Right renal cortex interstitium (tissue), 3 donors: ENCODE data around the gene ENSA. TPM values are rescaled to one million over a fixed set of nuclear protein-coding genes. Genes with fewer than 3 reads are reported as not detected.
"Not testable (repeated sequence)": the region's sequence is repeated elsewhere in the genome, so short reads cannot be mapped to it uniquely, and the experiment has no call there.

Experiments used
- DNase-seq, 3 donors: peaks; one replicate each; pipeline ENCODE4 v3.0.0-alpha.2; 2013; ENCODE audit warnings: low read depth in 3 of 3, low spot score in 2 of 3
- polyA plus RNA-seq, 3 donors: library from polyadenylated mRNA; unstranded; fragments of 120-200 nt; gene quantifications; one replicate each; pipeline ENCODE4 v1.2.1, GENCODE V29; 2013; ENCODE audit not compliant: insufficient read length in 3 of 3

Gene ENSA
- 100 to 1,000 TPM; 231 to 234 (median 231) TPM for polyA plus RNA-seq

DNA sequence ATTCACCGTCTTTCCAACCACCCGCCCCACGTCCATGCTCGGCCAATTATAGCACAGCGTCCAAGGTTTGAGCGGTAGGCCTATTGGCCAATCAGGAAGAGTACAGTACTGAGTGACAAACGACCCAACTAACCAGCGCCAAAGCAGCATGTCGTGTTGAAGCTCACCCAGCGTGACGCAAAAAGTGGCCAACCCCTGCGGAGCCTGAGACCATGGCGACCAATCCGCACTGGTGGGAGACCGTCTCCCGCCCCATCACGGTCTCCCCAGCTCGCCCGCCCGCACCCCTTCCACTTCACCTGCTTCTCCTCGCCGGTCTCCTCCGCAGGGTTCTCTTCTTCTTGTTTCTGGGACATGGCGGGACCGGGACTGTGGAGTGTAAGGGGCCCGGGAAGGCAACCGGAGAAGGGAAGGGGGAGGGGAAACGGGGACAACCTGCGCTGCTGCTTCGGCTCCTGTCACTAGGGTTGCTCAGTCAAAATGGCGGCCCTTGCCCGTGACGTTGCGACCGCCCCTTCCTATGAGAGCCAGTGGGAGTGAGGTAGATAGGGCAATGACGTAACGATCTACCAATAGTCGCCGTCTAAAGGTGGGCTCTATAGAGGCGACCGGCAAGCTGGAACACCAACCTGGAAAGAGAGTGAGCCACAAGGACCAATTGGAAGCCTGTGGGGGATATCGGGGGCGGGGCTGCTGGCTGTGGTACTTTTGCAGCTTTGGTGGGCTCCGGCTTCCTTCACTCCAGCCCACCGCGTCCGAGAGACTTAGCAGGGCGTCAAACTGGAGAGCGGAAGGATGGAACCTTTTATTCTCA is at the start of gene ENSA:
TSS of gene ENSA (minus strand) at position 498 of the 814 bp plus-strand sequence. CDS start at position 356, 142 bp downstream.
- DNase-seq = peak; percentile 96 to 99 (median 97)

DNA sequence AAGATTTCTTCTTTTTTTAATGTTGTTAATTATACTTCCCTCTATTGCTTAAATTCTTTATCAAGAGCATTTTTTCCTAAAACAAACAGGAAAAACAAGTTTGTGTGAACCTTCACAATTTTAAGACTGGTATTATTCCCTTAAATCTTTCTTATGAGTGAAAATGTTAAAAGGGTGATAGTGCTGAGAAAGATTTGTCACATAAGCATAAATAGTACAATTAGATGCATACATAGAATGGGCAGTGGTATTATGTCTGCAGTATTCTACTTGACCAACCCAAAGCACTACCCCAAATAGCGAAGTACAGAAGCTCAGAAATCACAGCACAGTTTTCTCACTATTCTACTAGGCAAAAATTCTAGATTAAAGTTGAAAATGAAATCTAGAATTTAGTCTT is 49.6 kb upstream of the ENSA start:
- DNase-seq = no peak

DNA sequence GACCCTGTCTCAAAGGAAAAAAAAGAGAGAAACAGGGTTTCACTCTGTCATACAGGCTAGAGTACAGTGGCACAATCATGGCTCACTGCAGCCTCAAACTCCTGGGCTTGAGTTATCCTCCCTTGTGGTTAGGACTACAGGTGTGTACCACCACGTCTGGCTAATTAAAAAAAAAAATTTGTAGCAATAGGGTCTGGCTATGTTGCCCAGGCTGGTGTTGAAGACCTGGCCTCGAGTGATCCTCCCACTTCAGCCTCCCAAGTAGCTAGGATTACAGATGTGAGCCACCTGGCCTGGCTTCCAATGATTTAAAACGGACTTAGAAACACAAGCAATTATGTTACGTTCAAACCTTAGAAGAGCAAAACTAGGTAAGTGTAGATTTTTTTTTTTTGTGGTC is 45.5 kb upstream of the ENSA start:
- no peak for DNase-seq

DNA sequence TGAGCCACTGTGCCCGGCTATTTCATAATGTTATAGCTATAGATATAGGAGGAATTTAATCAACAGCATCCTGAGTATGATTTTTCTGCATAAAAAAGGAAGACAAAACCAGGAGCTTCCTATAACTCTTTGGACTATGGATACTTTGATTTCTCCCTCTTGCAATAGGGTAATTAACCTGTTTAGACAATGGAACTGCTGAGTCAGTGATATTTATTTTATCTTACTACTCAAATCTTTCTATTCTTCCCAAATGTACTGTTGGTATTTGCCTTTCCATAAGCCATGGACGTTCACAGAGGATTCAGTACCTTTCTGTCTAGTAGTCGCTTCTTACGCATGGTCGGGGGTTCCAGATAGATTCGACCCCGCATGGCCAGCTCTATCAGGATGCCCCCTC is 33.9 kb upstream of the ENSA start:
- no peak for DNase-seq

- DNase-seq = no peak
Measured at GRCh38 chr1:150662811-150663210, 33.4 kb upstream of the ENSA start.

DNA sequence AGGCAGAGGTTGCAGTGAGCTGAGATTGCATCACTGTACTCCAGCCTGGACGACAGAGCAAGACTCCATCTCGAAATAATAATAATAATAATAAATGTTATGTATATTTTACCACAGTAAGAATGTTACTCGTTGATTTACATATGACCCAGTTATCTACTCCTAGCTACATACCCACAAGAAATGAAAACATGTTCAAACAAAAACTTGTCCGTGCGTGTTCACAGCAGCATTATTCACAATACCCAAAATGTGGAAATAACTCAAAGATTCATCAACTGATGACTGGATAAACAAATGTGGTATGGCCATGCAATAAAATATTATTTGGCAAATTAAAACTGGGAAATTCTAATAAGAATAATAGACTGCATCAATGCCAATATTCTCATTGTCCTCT is 31.7 kb upstream of the ENSA start:
- DNase-seq = no peak

- no peak for DNase-seq
Measured at GRCh38 chr1:150660584-150660983, 31.2 kb upstream of the ENSA start.

DNA sequence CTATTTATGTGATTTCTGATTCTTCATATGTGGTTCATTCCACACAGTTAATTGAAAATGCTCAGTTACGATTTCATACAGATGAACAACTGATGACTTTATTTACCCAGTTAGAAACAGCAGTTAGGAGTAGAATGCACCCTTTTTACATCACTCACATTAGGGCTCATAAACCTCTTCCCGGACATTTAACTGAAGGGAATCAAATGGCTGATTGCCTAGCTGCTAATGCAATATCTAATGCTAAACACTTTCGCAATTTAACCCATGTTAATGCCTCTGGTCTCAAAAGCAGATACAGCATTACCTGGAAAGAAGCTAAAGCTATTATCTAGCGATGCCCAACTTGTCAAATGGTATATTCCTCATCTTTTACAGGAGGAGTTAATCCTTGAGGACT is 27.7 kb upstream of the ENSA start:
- not testable (repeated sequence) for DNase-seq

DNA sequence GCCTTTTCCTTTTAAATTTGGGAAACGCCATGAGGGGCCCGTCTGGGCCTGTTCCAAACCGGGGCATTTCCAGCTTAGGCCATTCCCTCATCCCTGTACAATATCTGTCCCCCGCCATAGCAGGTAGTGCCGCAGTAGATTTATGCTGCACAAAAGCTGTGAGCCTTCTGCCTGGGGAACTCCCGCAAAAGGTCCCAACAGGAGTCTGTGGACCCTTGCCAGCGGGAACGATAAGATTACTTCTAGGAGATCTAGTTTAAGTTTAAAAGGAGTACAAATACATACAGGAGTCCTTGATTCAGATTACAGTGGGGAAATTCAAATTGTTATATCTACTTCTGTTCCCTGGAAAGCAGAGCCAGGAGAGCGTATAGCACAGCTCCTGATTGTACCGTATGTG is 25.2 kb upstream of the ENSA start:
- not testable (repeated sequence) for DNase-seq

GRCh38 chr1:150650193-150650592 is 20.8 kb upstream of the ENSA start:
- no peak for DNase-seq

DNA sequence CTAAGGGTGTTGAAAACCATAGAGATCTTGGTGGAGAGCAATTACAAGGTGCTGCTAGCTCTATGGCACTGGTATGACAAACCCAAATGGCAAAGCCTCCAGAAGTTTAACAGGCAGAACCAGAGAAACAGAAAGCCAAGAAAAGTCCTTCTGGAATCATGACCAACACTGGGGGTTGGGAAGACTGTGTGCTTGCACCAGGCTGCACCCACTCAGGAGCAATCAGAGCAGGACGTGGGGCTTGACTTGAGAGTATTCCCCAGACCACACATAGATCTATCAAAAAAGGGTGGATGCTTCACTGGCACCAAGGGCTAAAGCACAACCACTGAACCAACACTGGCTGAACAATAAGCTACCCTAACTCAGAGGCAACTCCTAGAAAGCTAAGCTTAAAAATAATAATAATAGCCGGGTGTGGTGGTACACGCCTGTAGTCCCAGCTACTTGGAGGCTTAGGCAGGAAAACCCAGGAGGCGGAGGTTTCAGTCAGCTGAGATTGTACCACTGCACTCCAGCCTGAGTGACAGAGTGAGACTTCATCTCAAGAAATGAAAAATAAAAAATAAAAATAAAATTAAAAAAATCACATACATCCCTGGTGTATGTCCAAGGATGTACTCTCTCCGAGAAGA is 20.1 kb upstream of the ENSA start:
- no peak for DNase-seq

DNA sequence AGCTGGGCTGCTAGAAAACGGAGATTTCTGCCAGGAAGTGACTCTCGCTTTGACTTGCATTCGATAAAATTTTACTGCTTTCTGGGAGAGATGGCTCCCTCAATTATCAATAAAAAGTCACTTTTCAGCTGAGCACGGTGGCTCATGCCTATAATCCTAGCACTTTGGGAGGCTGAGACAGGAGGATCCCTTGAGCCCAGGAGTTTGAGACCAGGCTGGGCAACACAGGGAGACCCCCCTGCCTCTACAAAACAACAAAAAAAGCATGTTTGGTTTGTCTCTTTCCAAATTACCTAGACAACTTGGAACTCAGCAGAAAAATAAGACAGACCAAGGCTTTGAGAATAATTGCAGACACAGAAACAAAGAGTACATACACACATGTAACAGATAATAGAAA is 12.9 kb upstream of the ENSA start:
- no peak for DNase-seq

GRCh38 chr1:150641126-150641815 is 11.9 kb upstream of the ENSA start:
- not testable (repeated sequence) for DNase-seq

DNA sequence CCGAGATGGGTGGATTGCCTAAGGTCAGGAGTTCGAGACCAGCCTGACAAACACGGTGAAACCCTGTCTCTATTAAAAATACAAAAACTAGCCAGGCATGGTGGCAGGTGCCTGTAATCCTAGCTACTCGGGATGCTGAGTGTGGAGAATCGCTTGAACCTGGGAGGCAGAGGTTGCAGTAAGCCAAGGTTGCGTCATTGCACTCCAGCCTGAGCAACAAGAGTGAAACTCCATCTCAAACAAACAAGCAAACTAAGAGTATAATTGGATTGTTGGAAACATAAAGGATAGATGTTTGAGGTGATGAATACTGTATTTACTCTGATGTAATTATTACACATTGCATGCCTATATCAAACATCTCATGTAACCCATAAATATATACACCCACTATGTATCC is 9.0 kb upstream of the ENSA start:
- DNase-seq = not testable (repeated sequence)

GRCh38 chr1:150634839-150635622 is 5.6 kb upstream of the ENSA start:
- not testable (repeated sequence) for DNase-seq

- no peak for DNase-seq
Measured at GRCh38 chr1:150628766-150629114, 672 bp downstream of the ENSA start.

DNA sequence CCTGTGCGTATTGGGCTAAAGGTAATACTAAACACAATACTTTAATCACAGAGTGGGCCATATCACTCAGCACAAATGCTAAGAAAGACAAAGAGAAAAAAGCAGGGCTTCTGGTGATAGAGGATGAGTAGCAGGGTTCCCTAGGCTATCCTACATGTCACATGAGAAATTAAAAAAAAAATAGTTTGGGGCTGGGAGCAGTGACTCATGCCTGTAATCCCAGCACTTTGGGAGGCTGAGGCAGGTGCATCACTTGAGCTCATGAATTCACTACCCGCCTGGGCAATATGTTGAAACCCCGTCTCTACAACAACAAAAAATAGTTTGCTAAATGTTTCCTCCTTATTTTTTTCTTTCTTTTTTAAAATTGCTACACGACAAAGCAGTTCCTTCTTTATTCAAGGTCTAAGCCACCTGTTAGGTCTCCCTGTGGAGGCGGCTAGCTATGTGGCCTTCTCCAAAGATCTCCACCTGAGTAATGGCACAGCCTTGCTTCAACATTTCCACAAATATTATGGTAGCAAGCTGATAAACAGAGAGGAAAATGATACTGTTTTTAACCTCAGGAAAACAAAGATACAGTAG is 1.5 kb downstream of the ENSA start:
- no peak for DNase-seq

- no peak for DNase-seq
Measured at GRCh38 chr1:150626150-150626549, 3.3 kb downstream of the ENSA start.

GRCh38 chr1:150624546-150624945 is 4.9 kb downstream of the ENSA start:
- DNase-seq = not testable (repeated sequence)

DNA sequence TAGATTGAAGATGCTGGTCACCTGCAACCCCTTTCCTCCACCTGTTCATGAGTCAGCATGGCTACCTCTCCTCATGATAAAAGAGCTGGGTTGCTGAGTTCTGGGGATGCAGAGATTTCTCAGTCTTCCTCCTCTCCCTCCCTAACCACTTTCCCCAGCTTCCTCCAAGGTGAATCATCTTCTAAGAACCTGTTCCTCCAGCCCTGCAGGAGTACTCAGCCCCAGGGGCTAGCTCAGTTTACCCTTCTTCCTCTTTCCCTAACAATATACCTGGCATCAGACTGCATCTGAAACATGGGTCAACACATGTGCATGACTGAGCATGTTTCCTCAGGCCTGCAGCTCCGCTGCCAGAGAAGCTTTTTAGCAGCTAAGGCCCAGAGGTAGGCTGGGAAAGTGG is 5.3 kb downstream of the ENSA start:
- DNase-seq = not testable (repeated sequence)
